ENCODE measurements around the gene GRID1. TPM values are rescaled to one million over a fixed set of nuclear protein-coding genes. Genes with fewer than 3 reads are reported as not detected.

The GRID1 gene
- polyA plus RNA-seq, 1 donor (not counting 4 experiments of a cell fraction or from before 2014, with no cell fraction given) = 0.01 TPM

DNA sequence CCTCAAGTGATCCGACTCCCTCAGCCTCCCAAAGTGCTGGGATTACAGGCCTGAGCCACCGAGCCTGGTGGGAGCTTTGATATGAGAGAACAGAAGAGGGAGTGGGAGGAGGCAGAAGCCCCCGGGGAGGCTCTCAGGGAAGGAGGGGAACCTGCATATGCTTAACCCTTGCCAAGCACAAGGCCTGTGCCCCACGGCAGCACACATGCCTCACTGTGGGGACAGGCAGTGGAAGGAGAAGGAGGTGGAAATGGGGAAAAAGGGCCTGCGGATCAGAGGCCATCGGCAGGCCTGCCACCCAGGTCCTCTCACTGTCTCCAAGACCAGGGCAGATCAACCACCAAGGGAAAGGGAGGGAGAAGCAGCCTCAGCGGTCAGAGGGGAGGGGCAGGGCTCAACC lies 7.2 kb upstream of the GRID1 start:
- no peak for TF ChIP-seq EZH2 (IDR thresholded peaks at IDR 0.05; ENCODE audit: low read length)
- TF ChIP-seq, protein P1, sequence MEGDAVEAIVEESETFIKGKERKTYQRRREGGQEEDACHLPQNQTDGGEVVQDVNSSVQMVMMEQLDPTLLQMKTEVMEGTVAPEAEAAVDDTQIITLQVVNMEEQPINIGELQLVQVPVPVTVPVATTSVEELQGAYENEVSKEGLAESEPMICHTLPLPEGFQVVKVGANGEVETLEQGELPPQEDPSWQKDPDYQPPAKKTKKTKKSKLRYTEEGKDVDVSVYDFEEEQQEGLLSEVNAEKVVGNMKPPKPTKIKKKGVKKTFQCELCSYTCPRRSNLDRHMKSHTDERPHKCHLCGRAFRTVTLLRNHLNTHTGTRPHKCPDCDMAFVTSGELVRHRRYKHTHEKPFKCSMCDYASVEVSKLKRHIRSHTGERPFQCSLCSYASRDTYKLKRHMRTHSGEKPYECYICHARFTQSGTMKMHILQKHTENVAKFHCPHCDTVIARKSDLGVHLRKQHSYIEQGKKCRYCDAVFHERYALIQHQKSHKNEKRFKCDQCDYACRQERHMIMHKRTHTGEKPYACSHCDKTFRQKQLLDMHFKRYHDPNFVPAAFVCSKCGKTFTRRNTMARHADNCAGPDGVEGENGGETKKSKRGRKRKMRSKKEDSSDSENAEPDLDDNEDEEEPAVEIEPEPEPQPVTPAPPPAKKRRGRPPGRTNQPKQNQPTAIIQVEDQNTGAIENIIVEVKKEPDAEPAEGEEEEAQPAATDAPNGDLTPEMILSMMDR (optimal IDR thresholded peaks at IDR 0.05 in 1 of 3, IDR thresholded peaks at IDR 0.05 in 1 of 3, conservative IDR thresholded peaks at IDR 0.05 in 1 of 3; ENCODE audit: extremely low read depth in 1 of 3, insufficient read depth in 2 of 3, low read length in 3 of 3) = no peak
- H3K9me1 ChIP-seq (ENCODE audit: control insufficient read depth, extremely low read depth, insufficient read depth, low read length) = no peaks in the 10 kb centered on the region

DNA sequence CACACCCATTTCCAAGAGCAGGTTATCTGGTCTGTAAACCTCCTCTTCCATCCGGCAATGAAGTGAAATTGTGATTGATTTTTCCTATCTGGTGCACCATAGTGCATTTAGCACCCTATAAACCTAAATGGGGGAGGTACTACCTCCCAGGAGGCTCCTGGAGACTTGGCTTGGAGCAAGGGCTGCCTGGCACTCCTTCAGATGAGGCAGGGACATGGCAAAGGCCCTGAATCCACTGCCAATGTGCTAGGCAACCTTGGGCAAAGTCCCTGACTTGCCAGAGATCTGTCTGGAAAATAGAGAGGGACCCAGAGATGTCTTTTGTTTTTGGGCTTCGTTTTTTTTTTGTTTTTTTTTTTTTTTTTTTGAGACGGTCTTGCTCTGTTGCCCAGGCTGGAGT lies 6.7 kb upstream of the GRID1 start:
- no peak overlapping the region for H3K4me2 ChIP-seq (ENCODE audit: control insufficient read depth, extremely low read depth, insufficient read depth, low read depth, low read length)

More for the DNA sequence above, 7.2 kb upstream of the GRID1 start:
- no peaks in the 10 kb centered on the region for H3K79me2 ChIP-seq (ENCODE audit: control insufficient read depth, insufficient read depth, low read length)
- peaks cover 23% of the 10 kb centered on the region for H3K27me3 ChIP-seq (ENCODE audit: control insufficient read depth, extremely low read depth, insufficient read depth, low read length)
- FAIRE-seq (no peak), DNase-seq (ENCODE audit: low read depth, low spot score) (no peak)
- dilution Hi-C loops (cut with MboI; ENCODE audit: extremely low pct_ligation_motif_present, low sequenced_read_pairs) = no loop called here
- no peak overlapping the region for H3K4me2 ChIP-seq (ENCODE audit: control insufficient read depth, extremely low read depth, insufficient read depth, low read depth, low read length)
- H3K36me3 ChIP-seq (ENCODE audit: control insufficient read depth in 2 of 2, extremely low read depth in 1 of 2, insufficient read depth in 2 of 2, low read length in 2 of 2) = no peaks in the 10 kb centered on the region
- H3K4me1 ChIP-seq (ENCODE audit: control insufficient read depth, extremely low read depth, insufficient read depth, low read length) = no peaks in the 10 kb centered on the region
- H2AFZ ChIP-seq (ENCODE audit: control insufficient read depth, low read length) = no peak overlapping the region
- H3K9me3 ChIP-seq (ENCODE audit: control insufficient read depth, low read depth, low read length) = no peaks in the 10 kb centered on the region
- no peak overlapping the region for H3K9ac ChIP-seq (ENCODE audit: control insufficient read depth, extremely low read depth, insufficient read depth, low read length)
- no peaks in the 10 kb centered on the region for H4K20me1 ChIP-seq (ENCODE audit: control insufficient read depth, extremely low read depth, insufficient read depth, low read length)
- no peak overlapping the region for H3K27ac ChIP-seq (ENCODE audit: control insufficient read depth, insufficient read depth, low read length)
- H3K4me3 ChIP-seq (ENCODE audit: control insufficient read depth in 2 of 3, extremely low read depth in 1 of 3, insufficient read depth in 2 of 3, low read depth in 1 of 3, low read length in 3 of 3) = no peak overlapping the region

DNA sequence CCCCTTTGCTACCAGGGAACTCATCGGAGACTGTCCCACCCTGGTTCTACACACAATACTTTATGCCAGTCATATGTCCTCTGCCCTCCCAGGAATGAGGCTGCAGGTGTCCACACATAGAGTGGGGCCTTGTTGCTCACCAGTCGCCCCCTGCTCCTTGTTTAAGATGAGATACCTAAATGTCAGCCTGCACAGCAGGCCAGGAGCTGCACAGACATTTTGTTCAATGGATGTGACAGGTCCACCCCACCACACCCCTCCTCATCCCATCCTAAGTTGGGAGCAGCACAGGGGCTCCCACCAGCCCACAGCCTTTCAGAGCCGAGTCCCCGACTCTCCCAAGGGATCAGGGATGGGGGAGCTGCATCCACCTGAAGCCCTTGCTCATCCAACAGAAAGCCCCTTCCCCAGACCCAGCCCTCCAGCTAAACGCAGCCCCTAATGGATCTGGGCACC lies 6.2 kb upstream of the GRID1 start:
- TF ChIP-seq EZH2 (IDR thresholded peaks at IDR 0.05; ENCODE audit: low read length) = no peak
- TF ChIP-seq, protein P1 (optimal IDR thresholded peaks at IDR 0.05 in 1 of 3, IDR thresholded peaks at IDR 0.05 in 1 of 3, conservative IDR thresholded peaks at IDR 0.05 in 1 of 3; ENCODE audit: extremely low read depth in 1 of 3, insufficient read depth in 2 of 3, low read length in 3 of 3) = no peak
- no peak overlapping the region for H3K4me3 ChIP-seq (ENCODE audit: control insufficient read depth in 2 of 3, extremely low read depth in 1 of 3, insufficient read depth in 2 of 3, low read depth in 1 of 3, low read length in 3 of 3)
- dilution Hi-C loops (cut with MboI; ENCODE audit: extremely low pct_ligation_motif_present, low sequenced_read_pairs) = no loop called here
- DNase-seq (ENCODE audit: low read depth, low spot score) (no peak), FAIRE-seq (no peak)
- H3K9me3 ChIP-seq (ENCODE audit: control insufficient read depth, low read depth, low read length) = no peaks in the 10 kb centered on the region
- no peak overlapping the region for H2AFZ ChIP-seq (ENCODE audit: control insufficient read depth, low read length)
- H3K27ac ChIP-seq (ENCODE audit: control insufficient read depth, insufficient read depth, low read length) = no peak overlapping the region
- no peaks in the 10 kb centered on the region for H4K20me1 ChIP-seq (ENCODE audit: control insufficient read depth, extremely low read depth, insufficient read depth, low read length)
- H3K4me1 ChIP-seq (ENCODE audit: control insufficient read depth, extremely low read depth, insufficient read depth, low read length) = no peaks in the 10 kb centered on the region
- H3K27me3 ChIP-seq (ENCODE audit: control insufficient read depth, extremely low read depth, insufficient read depth, low read length) = peaks cover 33% of the 10 kb centered on the region
- H3K36me3 ChIP-seq (ENCODE audit: control insufficient read depth in 2 of 2, extremely low read depth in 1 of 2, insufficient read depth in 2 of 2, low read length in 2 of 2) = no peaks in the 10 kb centered on the region
- no peaks in the 10 kb centered on the region for H3K79me2 ChIP-seq (ENCODE audit: control insufficient read depth, insufficient read depth, low read length)
- H3K4me2 ChIP-seq (ENCODE audit: control insufficient read depth, extremely low read depth, insufficient read depth, low read depth, low read length) = no peak overlapping the region
- H3K9ac ChIP-seq (ENCODE audit: control insufficient read depth, extremely low read depth, insufficient read depth, low read length) = no peak overlapping the region
- no peaks in the 10 kb centered on the region for H3K9me1 ChIP-seq (ENCODE audit: control insufficient read depth, extremely low read depth, insufficient read depth, low read length)

More for the DNA sequence above, 6.7 kb upstream of the GRID1 start:
- no peak for DNase-seq (ENCODE audit: low read depth, low spot score)
- H3K4me3 ChIP-seq (ENCODE audit: control insufficient read depth in 2 of 3, extremely low read depth in 1 of 3, insufficient read depth in 2 of 3, low read depth in 1 of 3, low read length in 3 of 3) = no peak overlapping the region
- H3K9ac ChIP-seq (ENCODE audit: control insufficient read depth, extremely low read depth, insufficient read depth, low read length) = no peak overlapping the region
- H3K27me3 ChIP-seq (ENCODE audit: control insufficient read depth, extremely low read depth, insufficient read depth, low read length) = peaks cover 29% of the 10 kb centered on the region
- no peak overlapping the region for H3K27ac ChIP-seq (ENCODE audit: control insufficient read depth, insufficient read depth, low read length)
- dilution Hi-C loops (cut with MboI; ENCODE audit: extremely low pct_ligation_motif_present, low sequenced_read_pairs) = no loop called here
- no peaks in the 10 kb centered on the region for H3K36me3 ChIP-seq (ENCODE audit: control insufficient read depth in 2 of 2, extremely low read depth in 1 of 2, insufficient read depth in 2 of 2, low read length in 2 of 2)
- TF ChIP-seq EZH2 (IDR thresholded peaks at IDR 0.05; ENCODE audit: low read length) = no peak
- no peaks in the 10 kb centered on the region for H3K9me1 ChIP-seq (ENCODE audit: control insufficient read depth, extremely low read depth, insufficient read depth, low read length)
- H4K20me1 ChIP-seq (ENCODE audit: control insufficient read depth, extremely low read depth, insufficient read depth, low read length) = no peaks in the 10 kb centered on the region
- no peaks in the 10 kb centered on the region for H3K4me1 ChIP-seq (ENCODE audit: control insufficient read depth, extremely low read depth, insufficient read depth, low read length)
- H3K9me3 ChIP-seq (ENCODE audit: control insufficient read depth, low read depth, low read length) = no peaks in the 10 kb centered on the region
- H3K79me2 ChIP-seq (ENCODE audit: control insufficient read depth, insufficient read depth, low read length) = no peaks in the 10 kb centered on the region
- FAIRE-seq = no peak
- H2AFZ ChIP-seq (ENCODE audit: control insufficient read depth, low read length) = no peak overlapping the region
